Globus pallidus (tissue), 1 donor: ENCODE measurements around the gene OPTC.
"Not testable (repeated sequence)": the region's sequence is repeated elsewhere in the genome, so short reads cannot be mapped to it uniquely, and the experiment has no call there.

Experiments used
- DNase-seq: peaks from one replicate; pipeline ENCODE4 v3.0.0-alpha.2; 2015; ENCODE audit warnings: low spot score

OPTC gene, protein sequence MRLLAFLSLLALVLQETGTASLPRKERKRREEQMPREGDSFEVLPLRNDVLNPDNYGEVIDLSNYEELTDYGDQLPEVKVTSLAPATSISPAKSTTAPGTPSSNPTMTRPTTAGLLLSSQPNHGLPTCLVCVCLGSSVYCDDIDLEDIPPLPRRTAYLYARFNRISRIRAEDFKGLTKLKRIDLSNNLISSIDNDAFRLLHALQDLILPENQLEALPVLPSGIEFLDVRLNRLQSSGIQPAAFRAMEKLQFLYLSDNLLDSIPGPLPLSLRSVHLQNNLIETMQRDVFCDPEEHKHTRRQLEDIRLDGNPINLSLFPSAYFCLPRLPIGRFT

DNA sequence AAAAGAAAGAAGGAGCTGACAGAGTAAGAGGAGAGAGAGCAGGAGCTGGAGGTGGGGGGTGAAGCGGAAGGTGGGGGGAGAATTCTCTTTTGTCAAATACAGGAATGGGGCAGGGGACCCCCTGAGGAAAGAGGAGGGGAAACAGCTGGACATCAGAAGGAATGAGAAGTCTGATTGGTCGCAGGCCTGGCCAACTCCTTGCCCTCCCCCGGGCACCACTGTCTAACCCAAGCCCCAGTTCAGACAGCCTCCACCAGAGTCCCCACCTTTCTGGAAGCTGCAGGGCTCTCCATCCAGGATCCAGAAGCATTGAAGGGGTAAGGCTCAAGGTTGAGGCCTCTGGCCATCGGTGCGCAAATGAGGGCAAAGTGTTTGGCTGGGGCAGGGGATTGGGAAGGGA lies at the start of gene OPTC:
TSS of gene OPTC (plus strand) at position 253 of the 400 bp plus-strand sequence. CDS start 1,853 bp downstream, outside the sequence.
- DNase-seq = no peak

DNA sequence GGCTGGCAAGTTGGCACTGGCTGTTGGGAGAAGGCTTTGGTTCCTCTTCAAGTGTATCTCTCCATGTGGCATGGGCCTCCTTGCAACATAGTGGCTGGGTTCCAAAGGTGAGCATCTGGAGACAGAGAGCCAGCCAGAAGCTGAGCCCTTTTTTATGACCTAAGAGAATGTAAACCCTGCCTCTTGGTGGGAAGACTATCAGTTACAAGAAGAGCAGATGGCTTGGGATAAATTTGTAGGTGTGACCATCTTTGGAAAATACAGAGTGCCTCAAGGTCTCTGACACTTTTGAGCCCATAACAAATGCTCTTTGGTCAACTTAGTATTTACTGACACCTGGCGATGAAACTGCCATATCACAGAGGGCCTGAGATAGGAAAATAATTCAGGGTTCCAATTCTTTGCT lies 49.8 kb upstream of the OPTC start:
- no peak for DNase-seq

DNA sequence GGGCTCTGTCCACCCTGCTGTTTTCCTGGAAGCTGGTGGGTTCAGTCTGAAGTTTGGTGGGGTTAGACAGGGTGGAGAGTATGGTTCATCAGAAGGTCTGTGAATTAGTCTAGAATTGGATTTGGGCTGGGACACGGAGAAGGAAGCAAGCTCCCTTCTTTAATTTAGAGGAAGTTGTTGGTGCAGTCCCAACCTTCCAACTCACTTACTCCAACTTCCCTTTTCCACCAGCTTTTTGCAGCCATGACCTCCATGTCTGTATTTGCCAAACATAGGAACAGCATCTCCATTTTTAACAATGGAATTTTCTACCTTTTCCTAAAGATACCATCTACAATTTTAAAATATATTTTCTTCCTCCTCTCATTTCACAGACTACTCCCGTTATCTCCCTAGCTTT lies 46.8 kb upstream of the OPTC start:
- no peak for DNase-seq

DNA sequence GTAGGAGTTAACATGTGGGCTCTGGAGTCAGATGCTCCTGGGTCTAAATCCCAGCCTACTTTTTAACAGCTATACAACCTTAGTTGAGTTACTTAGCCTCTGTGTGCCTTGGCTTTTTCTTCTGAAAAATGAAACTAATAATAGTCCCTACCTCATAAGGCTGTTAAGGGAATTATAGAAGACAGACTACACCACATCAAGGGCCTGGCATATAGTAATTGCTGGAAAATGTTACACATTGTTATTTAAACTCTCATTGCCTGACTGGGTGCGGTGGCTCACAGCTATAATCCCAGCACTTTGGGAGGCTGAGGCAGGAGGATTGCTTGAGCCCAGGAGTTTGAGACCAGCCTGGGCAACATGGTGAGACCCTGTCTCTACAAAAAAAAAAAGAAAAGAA lies 46.4 kb upstream of the OPTC start:
- not testable (repeated sequence) for DNase-seq

DNA sequence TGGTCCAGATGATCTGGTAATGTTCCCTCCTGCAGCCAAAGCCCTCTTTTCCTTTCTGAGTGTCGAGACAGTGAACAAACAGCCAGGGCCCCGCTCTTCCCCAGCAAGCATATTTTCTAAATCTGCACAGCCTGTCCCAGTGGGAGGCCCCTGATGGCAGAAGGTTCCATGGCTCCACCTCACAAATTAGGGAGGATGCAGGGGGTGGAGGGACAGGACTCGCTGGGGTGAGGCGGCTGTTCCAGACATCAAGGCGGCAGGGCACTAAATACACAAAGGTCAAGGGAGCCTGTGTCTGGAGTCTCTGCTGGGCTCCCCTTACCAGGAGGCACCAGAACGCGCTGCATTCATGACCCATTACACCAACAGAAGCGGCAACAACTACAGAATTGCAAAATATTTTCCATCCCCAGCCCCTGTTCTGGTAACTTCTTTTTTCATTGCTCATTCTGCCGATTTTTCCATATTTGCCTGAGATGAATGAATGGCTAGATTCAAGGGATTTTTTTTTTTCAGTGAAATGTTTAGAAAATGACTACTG lies 45.4 kb upstream of the OPTC start:
- DNase-seq = no peak

DNA sequence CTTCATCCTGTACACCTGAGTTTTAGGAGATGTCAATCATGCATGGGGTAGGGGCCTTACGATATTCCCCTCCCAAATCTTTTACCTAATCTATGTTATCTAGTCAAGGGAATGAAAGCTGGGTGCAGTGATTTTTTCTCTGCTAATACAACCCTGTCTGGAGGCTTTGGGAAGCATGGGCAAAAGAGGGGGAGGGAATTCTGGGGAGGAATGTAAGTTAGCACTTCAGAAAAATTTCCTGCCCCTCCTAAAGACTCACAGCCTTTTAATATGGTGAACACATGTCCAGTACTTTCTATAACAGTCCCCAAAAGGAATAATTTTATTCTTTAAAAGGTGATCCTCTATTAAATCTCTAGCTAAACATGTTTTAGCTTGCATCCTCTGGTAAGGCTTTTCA lies 44.0 kb upstream of the OPTC start:
- DNase-seq = no peak

DNA sequence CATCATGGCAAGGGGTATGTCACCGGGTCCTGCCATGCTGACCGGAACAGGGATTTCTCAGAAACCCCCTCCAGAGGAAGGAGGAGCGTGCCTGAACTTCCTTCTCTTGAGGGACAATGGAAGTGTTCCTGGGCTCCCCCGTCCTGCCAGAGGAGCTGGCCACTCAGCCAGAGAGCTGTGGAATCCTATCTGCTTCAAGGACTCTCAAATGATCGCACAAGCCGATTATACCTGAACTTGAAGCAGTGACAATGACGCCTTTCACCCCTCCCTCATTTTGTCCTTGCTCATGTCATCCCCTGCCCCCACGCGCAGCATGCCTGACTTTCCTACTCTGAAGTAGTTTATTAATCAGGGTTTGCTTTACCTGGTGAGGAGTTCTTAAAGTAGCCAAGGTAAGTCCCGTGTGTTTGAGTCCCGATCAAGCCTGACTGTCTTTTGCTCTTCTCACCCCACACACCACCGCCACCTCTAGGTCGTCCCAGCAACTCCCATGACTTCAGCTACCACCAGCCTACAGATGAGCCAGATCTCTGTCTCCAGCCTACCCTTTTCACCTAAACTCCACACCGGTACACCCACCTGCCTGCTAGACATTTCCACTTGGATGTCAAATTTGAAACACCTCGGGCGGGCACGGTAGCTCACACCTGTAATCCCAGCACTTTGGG lies 43.3 kb upstream of the OPTC start:
- no peak for DNase-seq

DNA sequence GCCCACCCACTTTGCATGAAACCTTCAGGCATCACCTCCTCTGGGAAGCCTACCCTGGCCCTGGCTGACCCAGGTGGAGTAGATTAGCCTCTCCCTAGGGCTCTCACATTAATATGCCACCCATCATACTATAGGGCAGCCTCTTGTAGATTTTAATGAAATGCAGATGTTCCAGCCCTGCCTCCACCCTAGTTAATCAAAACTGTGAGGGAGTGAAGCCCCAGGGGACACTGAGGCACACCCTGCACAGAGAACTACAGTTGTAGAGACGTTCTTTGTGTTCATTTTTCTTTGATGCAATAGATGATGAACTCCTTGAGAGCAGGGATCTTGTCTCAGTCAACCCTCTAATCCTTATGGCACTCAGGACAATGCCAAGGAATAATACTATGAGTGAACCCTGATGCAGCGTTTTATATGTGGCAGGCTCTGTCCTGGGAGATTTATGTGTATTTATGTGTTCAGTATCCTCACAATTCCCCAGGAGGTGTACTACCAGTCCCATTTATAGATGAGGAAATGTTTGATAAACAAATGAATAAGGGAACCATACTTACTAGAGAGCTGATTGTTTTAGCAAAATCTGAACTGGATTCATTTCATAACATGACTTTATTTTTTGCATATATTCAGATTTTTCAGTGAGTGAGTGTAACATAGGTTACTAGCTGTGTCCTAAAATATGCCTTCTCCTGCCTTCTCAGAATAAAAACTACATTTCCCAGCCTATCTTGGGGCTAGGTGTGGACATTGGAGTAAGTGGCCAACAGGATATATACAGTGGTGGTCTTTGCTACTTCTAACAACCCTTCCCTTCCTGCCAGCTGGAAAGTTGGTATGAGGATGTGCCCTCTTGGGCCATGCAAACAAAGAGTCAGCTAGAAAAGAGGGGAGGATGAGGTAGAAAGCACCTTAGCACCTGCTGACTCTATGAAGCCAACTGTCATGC lies 41.8 kb upstream of the OPTC start:
- DNase-seq = no peak

DNA sequence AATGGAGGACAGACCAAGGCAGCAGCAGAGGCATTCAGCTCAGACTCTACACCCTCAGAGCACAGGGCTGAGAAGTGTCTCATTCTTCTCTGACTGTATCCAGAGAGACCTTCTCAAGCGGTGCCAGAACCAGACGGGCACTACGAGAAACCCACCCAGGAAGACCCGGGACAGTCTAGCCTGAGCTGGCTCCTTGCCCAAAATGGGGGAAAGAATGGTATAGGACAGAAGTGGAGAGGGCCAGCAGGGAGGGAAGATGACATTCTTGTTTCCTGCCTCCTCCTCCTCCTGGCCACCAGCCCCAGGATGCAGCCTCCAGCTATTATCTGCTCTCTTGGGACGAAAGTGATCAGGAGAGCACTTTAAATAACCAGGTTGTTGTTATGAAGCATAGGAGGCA lies 40.9 kb upstream of the OPTC start:
- DNase-seq = no peak

DNA sequence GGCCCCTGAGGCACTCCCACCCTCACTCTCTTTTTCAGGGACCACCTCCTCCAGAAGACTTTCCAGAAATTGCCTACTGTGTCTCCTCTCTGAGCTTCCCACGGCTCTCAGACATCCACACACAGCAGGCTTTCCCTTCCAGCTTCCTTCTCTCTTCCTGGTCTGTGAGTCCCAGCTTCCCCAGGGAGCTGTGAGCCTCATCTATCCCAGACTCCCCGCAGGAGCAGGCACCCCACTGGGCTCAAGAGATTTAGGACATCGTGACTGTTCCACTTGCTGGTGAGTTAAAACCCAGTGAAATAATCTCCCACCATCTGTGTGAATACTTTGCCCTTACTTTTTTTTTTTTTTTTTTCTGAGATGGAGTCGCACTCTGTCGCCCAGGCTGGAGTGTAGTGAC lies 40.3 kb upstream of the OPTC start:
- DNase-seq = no peak

DNA sequence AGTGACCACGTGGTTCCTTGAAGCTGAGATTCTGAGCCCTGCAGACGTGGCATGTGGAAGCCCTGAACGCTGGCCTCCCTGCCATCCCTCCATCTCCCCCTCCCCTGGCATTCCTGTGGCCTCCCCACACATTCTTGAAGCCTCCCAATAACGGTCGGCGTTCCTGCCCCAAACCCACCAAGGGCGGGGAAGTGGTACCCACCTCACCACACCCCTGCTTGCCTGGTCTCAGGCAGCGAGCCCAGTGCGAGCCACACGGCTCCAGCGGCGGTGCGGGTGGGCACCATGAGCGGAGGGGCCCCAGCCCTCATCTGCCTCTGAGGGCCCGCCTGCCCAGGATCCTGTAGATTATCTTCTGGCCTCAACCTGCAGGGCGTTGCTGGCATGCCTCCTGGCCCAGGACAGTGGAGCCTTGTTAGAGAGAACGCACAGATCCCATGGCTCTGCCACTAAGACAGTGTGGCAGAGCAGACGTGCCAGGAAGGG lies 38.9 kb upstream of the OPTC start:
- no peak for DNase-seq

DNA sequence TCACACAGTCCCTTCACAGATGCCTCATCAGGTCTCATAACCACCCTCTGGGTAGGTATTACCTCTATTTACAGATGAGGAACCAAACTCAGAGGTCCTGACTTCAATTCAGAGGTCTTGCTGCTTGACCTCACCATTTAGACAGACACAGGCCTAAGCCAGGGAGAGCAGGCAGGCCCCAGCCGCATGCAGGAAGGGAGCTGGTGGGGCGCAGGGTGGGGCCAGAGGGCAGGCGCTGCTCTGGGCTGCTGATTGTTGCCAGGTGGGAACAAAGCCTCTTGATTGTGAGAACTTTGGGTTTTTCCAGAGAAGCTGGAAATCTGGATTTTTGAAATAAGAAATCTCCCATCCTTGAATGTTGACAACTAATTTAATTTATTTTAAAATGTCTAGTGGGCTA lies 38.2 kb upstream of the OPTC start:
- DNase-seq = no peak

DNA sequence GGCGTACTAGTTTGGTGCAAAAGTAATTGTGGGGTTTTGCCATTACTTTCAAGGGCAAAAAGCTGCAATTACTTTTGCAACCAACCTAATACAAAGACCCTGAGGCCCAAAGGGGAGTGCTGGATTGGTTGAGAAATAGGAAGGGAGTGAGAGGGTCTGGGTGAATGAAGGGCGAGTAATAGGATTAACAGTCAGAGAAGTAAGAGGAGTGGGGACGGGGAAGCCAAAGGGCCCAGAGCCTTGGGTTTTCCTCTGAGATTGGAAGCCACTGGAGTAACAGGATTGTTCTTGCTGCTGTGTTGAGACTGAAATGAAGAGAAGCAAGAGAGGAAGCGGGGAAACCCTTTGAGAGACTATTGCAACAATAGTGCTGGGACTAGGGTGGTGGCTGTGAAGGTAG lies 37.4 kb upstream of the OPTC start:
- DNase-seq = no peak

DNA sequence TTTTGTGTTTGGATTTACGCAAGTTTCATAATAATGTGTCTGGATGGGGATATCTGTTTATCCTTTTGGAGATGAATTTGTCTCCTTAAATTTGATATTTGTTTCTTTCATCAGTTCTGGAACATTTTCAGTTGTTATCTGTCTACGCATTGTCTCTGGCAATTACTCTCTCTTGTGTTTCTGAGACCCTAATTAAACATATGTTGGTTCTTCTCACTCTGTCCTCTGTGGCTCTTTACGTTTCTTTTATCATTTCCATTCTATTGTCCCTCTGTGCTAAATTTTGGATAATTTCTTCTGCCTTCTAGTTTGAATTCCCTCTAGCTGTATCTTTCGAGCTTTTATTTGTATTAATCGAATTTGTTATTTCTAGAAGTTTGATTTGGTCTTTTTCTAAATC lies 35.9 kb upstream of the OPTC start:
- DNase-seq = no peak

DNA sequence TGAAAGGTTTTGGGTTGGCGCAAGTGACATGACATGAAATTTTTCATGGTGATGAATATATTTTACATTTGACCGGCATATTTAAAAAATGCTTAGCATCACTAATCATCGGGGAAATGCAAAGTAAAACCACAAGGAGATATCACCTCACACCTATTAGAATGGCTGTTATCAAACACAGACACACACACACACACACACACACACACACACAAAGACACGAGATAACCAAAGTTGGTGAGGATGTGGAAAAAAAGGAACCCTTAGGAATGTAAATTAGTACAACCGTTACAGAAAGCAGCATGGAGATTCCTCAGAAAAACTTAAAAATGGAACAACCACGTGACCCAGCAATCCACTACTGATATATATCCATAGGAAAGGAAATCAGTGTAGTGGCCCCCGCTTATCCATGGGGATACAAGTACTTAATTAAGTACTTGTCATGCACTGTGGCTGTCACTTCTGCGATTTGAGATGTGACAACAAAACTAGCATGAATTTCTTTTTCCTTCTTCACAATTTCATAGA lies 34.2 kb upstream of the OPTC start:
- no peak for DNase-seq

DNA sequence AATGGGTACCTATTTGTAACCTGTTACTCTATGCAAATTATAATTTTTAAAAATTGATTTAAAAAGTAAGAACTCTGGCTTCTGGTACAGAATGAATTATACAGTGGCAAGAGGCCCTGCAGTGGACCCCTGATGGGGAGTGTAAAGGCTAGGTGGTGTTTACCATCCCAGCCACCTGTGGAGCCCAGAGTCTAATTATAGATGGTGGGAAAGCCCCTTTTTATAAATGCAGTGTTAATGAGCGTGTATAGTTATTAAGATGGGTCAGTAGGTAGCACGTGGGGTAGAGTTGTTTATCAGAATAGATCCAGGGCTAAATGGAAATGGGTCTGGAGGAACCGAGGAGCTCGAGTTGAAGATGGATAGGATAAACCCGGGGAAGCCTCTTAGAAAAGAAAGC lies 32.2 kb upstream of the OPTC start:
- DNase-seq = no peak

DNA sequence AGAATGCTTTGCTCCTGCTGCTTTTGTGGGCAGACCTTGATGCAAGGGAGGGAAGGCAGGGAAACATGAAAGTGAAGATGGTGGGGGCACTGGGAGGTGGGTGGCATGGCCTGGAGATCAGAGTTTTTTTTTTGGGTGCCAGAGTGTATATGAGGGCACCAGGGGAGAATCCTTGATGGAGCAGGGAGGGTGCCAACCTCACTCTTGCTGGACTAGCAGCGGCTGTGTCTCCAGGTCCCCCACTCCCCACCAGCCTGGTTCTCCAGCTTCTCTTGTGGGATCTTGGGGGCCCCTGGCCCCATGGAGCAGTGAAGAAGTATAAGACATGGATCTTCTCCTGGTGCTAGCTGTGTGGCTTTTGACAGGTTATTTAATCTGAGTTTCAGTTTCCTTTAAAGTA lies 31.8 kb upstream of the OPTC start:
- no peak for DNase-seq

DNA sequence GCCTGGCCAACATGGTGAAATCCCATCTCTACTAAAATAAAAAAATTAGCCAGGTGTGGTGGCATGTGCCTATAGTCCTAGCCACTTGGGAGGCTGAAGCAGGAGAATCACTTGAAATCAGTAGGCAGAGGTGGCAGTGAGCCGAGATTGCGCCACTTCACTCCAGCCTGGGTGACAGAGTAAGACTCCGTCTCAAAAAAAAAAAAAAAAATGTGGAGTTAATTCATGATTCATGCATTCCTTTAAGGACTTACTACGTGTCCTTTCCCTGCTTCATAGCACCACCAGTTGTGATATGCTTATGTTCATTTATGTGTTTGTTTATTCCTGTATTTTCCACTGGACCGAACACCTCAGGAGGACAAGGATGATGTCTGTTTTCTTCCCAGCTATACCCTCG lies 31.1 kb upstream of the OPTC start:
- DNase-seq = no peak

DNA sequence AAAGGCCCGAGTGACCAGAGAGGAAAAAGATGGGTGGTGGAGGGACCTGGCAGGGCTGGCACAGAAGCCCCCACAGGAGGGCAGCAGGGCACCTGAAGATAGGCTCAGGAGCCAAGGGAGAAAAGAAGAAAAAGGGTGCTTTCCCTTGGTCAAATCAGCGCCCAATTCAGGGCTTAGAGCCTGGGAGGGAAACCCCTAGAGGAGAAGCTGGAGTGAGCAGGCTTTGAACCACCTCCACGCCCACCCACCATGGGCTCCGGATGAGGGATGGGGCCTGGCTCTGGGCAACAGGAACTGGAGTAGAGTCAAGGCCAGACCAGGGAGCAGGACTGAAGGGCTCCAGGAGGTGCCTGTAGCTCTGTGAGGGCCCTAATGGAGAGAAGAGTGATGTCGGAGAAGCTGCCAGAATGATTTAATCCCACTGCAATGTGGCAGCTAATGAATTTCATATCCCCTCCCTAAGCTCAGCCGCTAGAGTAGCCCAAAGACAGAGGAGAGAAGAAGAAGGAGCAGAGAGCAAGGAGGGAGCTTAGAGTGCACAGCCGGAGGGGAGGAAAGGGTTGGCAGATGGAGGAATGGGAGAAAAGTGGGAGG lies 30.4 kb upstream of the OPTC start:
- DNase-seq = no peak

DNA sequence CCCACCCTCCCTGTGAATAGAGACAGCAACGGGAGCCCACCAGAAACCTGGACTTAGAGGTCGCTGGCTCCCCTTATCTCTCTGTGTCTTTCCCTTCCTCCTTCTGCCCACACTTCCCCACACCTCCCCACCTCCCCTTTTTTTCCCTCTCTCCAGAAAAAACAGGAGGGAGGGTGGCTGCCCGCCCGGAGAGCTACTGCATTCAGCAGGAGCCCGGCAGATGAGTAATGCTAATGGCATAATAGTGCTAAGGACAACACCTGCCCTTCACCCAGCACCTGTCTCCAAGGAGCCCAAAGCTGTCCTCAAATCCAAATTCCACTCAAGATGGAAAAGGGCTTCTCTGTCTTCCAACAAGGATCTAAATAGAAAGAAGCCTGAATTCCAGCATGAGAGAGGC lies 29.7 kb upstream of the OPTC start:
- DNase-seq = no peak

DNA sequence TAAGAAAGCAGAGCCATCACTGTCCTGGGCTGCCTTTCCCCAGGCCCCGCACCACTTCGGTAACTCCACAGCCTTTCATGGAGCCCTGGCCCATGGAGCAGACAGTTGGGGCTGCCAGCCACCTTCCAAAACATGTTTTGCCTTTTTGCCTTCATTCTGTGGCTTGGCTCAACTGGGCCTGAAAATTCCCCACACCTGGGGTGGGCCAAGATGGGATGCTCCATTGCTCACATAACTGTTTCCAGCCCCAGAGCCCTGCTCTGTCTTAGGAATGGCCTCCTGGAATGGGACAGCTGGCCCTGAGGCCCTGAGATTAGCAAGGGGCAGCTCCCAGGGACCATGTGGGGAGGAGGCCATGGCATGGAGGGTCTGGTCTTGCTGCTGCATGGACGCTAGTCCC lies 29.2 kb upstream of the OPTC start:
- no peak for DNase-seq
